ENCODE results near the gene NDUFV1. TPM values are rescaled to one million over a fixed set of nuclear protein-coding genes. Genes with fewer than 3 reads are reported as not detected.
"Not testable (repeated sequence)": the region's sequence is repeated elsewhere in the genome, so short reads cannot be mapped to it uniquely, and the experiment has no call there.

NDUFV1 gene
- total RNA-seq, 1 experiment from 2014 or later: 216 TPM

DNA sequence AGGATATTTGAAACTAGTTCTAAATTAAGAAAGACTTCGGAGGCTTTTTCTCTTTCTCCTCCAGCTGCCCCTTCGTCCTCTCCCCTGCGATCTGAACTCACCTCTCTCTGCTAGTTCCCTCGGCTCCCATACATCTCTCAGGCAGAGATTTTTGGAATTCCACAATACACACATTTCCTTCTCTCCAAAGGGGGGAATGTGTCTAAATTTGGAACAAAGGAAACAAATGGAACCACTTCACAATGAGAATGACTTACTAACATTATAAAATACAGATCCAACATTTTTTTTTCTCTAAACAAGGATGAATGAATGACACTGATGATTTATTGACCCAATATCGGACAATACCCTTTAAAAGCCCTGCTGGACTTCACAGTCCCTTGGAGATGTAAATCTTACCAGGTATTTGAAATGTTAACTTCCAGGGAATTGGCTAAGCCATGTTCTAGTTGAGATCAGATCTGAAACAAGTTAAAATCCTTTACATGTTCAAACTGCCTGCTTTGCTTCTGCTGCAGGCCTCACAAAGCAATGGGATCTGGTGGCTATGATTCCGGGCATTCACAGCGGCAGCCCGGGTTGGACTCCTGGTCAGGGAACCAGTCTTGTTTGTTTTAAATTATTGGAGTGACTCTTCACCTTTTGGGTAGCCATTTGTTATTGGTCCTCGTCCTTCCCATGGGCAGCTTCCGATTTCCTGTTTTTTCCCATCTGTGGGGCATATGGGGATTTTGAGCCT lies 43.6 kb upstream of the NDUFV1 start:
- Mint-ChIP-seq H3K27ac (ENCODE audit: unreplicated experiment) (peak overlapping the region; percentile 70), H3K27me3 (ENCODE audit: unreplicated experiment) (no peaks in the 10 kb centered on the region), H3K4me1 (ENCODE audit: low read depth, unreplicated experiment) (peaks cover 38% of the 10 kb centered on the region), H3K4me3 (ENCODE audit: low read depth, unreplicated experiment) (no peak overlapping the region), H3K36me3 (ENCODE audit: insufficient read depth, unreplicated experiment) (peaks cover 15% of the 10 kb centered on the region), H3K9me3 (ENCODE audit: low read depth, unreplicated experiment) (no peaks in the 10 kb centered on the region)
- BruUV-seq (replicated peaks): no TSS peak
- CTCF ChIA-PET: no interaction called here
- intact Hi-C loops (cut with micrococcal nuclease; ENCODE audit: unreplicated experiment): no loop called here
- no peak for DNase-seq
- TF ChIP-seq, protein P1, sequence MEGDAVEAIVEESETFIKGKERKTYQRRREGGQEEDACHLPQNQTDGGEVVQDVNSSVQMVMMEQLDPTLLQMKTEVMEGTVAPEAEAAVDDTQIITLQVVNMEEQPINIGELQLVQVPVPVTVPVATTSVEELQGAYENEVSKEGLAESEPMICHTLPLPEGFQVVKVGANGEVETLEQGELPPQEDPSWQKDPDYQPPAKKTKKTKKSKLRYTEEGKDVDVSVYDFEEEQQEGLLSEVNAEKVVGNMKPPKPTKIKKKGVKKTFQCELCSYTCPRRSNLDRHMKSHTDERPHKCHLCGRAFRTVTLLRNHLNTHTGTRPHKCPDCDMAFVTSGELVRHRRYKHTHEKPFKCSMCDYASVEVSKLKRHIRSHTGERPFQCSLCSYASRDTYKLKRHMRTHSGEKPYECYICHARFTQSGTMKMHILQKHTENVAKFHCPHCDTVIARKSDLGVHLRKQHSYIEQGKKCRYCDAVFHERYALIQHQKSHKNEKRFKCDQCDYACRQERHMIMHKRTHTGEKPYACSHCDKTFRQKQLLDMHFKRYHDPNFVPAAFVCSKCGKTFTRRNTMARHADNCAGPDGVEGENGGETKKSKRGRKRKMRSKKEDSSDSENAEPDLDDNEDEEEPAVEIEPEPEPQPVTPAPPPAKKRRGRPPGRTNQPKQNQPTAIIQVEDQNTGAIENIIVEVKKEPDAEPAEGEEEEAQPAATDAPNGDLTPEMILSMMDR (IDR thresholded peaks at IDR 0.05; ENCODE audit: unreplicated experiment): no peak

DNA sequence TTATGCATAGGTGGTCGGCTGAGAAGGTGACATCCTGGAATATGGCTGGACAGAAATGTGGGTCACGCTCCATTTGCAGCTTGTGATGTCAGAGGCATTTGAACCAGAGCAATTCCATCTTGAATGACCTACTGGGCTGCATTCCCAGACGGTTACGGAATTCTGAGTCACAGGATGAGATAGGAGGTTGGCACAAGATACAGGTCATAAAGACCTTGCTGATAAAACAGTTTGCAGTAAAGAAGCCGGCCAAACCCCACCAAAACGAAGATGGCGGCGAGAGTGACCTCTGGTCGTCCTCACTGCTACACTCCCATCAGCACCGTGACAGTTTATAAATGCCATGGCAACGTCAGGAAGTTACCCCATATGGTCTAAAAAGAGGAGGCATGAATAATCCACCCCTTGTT lies 43.0 kb upstream of the NDUFV1 start:
- H3K4me3 Mint-ChIP-seq (ENCODE audit: low read depth, unreplicated experiment); H3K9me3 Mint-ChIP-seq (ENCODE audit: low read depth, unreplicated experiment); H3K36me3 Mint-ChIP-seq (ENCODE audit: insufficient read depth, unreplicated experiment); CTCF ChIA-PET; H3K27me3 Mint-ChIP-seq (ENCODE audit: unreplicated experiment); BruUV-seq (replicated peaks); intact Hi-C loops (cut with micrococcal nuclease; ENCODE audit: unreplicated experiment): not testable (repeated sequence)
- H3K4me1 Mint-ChIP-seq (ENCODE audit: low read depth, unreplicated experiment): peaks cover 33% of the 10 kb centered on the region
- DNase-seq: peak; percentile 44
- H3K27ac Mint-ChIP-seq (ENCODE audit: unreplicated experiment): peak overlapping the region; percentile 70

DNA sequence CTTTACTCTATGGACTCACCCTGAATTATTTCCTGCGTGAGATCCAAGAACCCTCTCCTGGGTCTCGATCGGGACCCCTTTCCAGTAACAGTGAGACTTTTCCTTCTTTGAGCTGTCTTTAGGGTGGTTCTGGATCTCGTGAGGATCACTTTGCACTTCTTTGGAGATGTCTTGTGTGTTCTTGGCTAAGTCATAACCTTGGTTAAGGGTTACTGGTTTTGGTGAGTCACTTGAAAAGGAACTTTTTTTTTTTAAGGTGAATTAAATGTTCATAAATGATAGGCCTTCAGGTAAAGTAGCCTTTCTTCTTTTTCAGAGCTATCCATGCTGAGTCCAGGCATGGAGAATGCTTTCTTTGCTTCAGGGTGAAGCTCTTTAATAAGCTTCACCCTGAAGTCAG lies 42.5 kb upstream of the NDUFV1 start:
- Mint-ChIP-seq H3K4me3 (ENCODE audit: low read depth, unreplicated experiment) (no peak overlapping the region), H3K9me3 (ENCODE audit: low read depth, unreplicated experiment) (no peaks in the 10 kb centered on the region), H3K36me3 (ENCODE audit: insufficient read depth, unreplicated experiment) (peaks cover 9% of the 10 kb centered on the region), H3K27me3 (ENCODE audit: unreplicated experiment) (no peaks in the 10 kb centered on the region), H3K27ac (ENCODE audit: unreplicated experiment) (peak overlapping the region; percentile 70), H3K4me1 (ENCODE audit: low read depth, unreplicated experiment) (peaks cover 27% of the 10 kb centered on the region)
- intact Hi-C loops (cut with micrococcal nuclease; ENCODE audit: unreplicated experiment): no loop called here
- DNase-seq: no peak
- TF ChIP-seq, protein P1 (IDR thresholded peaks at IDR 0.05; ENCODE audit: unreplicated experiment): no peak
- CTCF ChIA-PET: interaction anchor here (0.6 to 0.7 kb wide), 2 partner anchors 18 to 63 kb away, joined by 3 to 5 read pairs; no protein-coding TSS in a partner anchor
- BruUV-seq (replicated peaks): no TSS peak

DNA sequence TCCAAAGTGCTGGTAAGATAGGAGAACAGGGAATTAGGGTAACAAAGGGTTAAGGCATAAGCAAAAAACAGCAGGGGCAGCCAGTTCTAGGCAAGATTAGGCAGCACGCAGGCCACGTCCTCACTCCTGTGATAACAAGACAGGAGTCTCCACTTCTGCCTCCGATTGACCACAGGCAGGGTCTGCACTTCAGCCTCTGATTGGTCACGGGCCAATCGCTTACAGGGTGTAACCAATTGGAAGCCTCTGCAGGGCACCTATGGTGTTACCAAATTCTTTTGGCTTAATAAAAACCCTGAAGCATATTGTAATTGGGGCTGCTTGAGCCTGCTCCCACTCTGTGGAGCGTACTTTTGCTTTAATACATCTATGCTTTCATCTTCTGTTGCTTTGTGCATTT lies 35.3 kb upstream of the NDUFV1 start:
- no peak for DNase-seq
- H3K27me3 Mint-ChIP-seq (ENCODE audit: unreplicated experiment): no peaks in the 10 kb centered on the region
- intact Hi-C loops (cut with micrococcal nuclease; ENCODE audit: unreplicated experiment): loop anchor here (10.0 kb wide), 1 partner anchor 83 kb away; the partner anchor contains the start of gene ACY3
- no TSS peak for BruUV-seq (replicated peaks)
- peaks cover 6% of the 10 kb centered on the region for H3K36me3 Mint-ChIP-seq (ENCODE audit: insufficient read depth, unreplicated experiment)
- no peak overlapping the region for H3K4me3 Mint-ChIP-seq (ENCODE audit: low read depth, unreplicated experiment)
- peaks cover 20% of the 10 kb centered on the region for H3K4me1 Mint-ChIP-seq (ENCODE audit: low read depth, unreplicated experiment)
- CTCF ChIA-PET: interaction anchor here (1.1 to 2.3 kb wide), 2 partner anchors 12 to 25 kb away, joined by 3 to 9 read pairs; partner anchors contain the start of gene GSTP1
- TF ChIP-seq, protein P1 (IDR thresholded peaks at IDR 0.05; ENCODE audit: unreplicated experiment): no peak
- H3K27ac Mint-ChIP-seq (ENCODE audit: unreplicated experiment): no peak overlapping the region
- H3K9me3 Mint-ChIP-seq (ENCODE audit: low read depth, unreplicated experiment): no peaks in the 10 kb centered on the region

DNA sequence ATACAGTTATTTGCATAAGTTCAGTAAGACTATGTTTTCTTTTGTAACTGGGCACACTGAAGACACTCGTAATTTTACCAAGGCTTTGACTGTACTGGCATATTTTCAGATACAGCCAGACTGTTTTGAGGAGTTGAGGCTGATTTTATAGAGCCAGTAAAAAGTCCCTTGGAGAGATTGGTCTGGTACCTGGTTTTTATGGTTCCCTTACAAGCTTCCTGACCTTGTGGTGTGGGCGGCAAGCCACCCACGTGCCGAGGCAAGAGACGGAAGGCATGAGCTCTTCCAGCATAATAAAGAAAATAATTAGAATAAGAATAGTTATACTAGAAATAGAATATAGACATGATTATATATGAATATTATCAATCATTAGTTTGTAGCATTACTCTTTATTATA lies 34.4 kb upstream of the NDUFV1 start:
- no peak for DNase-seq
- Mint-ChIP-seq H3K27me3 (ENCODE audit: unreplicated experiment) (no peaks in the 10 kb centered on the region), H3K9me3 (ENCODE audit: low read depth, unreplicated experiment) (no peaks in the 10 kb centered on the region), H3K27ac (ENCODE audit: unreplicated experiment) (no peak overlapping the region), H3K4me1 (ENCODE audit: low read depth, unreplicated experiment) (peaks cover 25% of the 10 kb centered on the region), H3K4me3 (ENCODE audit: low read depth, unreplicated experiment) (no peak overlapping the region), H3K36me3 (ENCODE audit: insufficient read depth, unreplicated experiment) (peaks cover 6% of the 10 kb centered on the region)
- intact Hi-C loops (cut with micrococcal nuclease; ENCODE audit: unreplicated experiment): loop anchor here (10.0 kb wide), 1 partner anchor 82 kb away; the partner anchor contains the start of gene ACY3
- CTCF ChIA-PET: interaction anchor here (0.9 to 2.3 kb wide), 6 partner anchors 11 to 57 kb away, joined by 3 to 9 read pairs (median 4); partner anchors contain the start of gene GSTP1
- no TSS peak for BruUV-seq (replicated peaks)
- TF ChIP-seq, protein P1 (IDR thresholded peaks at IDR 0.05; ENCODE audit: unreplicated experiment): no peak

Data from Calu3 (cell line).